SW480 (cell line): ENCODE results near the gene PAK1IP1.
A peak's percentile ranks its signal among the peaks of the same experiment; 100 is the strongest.
"Not testable (repeated sequence)": the region's sequence is repeated elsewhere in the genome, so short reads cannot be mapped to it uniquely, and the experiment has no call there.

Source experiments
- DNase-seq: peaks from one replicate; pipeline ENCODE4 v3.0.0-alpha.2; 2016; ENCODE audit warnings: low spot score

The PAK1IP1 gene

GRCh38 chr6:10692965-10693538 lies 1.7 kb upstream of the PAK1IP1 start:
- DNase-seq = no peak

DNA sequence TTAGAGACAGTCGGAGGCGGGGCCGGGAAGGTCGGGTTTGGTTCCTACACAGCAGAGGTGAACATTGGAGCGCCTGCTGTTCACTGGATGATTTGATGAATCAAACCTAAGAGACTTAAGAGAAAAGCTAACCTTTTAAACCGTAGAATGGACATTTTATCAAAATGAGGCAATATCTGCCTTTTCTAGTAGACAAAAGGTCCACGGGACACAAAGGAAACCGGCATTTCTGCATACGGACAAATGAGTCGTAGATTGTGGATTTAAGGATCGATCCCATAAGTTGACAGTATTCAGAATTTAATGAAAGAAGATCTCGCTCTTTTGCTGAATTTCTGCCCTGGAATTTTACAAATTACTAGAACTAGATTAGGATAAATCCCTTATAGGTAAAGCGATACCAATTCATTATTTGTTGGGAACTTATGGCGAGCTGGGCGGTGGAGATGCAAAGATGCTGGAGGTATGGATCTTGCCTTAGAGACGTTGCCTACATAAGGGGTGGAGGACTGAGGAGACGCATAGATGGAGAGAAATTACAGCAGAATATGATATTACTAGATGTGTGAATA lies 400 bp downstream of the PAK1IP1 start:
- DNase-seq = peak; percentile 8

DNA sequence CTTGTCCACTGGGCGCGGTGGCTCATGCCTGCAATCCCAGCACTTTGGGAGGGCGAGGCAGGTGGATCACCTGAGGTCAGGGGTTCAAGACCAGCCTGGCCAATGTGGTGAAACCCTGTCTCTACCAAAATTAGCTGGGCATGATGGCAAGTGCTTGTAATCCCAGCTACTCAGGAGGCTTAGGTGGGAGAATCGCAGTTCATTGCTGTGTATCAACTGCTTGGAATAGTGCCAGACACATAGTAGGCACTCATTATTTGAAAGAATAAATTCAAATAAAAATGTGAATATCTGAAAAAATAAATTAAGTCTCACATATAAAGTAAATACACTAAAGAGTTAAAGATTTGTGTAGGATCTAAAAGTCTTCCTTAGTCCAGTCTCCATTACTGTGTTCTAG lies 1.9 kb downstream of the PAK1IP1 start:
- no peak for DNase-seq

DNA sequence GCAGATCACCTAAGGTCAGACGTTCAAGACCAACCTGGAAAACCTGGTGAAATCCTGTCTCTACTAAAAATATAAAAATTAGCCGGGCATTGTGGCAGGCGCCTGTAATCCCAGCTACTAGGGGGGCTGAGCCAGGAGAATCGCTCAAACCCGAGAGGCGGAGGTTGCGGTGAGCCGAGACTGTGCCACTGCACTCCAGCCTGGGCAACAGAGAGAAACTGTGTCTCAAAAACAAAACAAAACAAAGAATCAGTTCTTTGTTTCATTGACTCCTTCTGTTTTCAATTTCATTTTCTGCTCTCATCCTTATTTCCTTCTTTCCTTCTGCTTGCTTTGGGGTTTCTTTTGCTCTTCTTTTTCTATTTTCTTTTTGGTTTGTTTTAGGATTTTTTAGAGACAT lies 19.2 kb downstream of the PAK1IP1 start:
- no peak for DNase-seq

- DNase-seq = peak; percentile 25
These were observed 24.7 kb downstream of the PAK1IP1 start for GRCh38 chr6:10719296-10719963.

DNA sequence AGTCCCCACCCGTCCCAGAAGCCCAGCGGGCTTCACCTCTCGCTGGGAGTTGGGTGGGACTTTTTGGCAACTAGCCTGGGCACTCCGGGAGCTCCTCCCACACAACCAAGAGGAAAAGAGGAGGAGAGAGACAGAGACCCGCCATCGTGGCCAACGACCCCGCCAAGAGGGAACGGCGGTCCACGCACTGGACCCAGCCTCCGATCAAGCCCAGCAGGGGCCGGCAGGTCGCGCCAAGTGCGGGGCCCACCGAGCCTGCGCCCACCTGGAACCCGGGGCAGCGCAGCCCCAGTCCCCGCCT lies 25.1 kb downstream of the PAK1IP1 start:
- no peak for DNase-seq

- DNase-seq = peak; percentile 4
These were observed 25.6 kb downstream of the PAK1IP1 start for GRCh38 chr6:10720265-10720959.

DNA sequence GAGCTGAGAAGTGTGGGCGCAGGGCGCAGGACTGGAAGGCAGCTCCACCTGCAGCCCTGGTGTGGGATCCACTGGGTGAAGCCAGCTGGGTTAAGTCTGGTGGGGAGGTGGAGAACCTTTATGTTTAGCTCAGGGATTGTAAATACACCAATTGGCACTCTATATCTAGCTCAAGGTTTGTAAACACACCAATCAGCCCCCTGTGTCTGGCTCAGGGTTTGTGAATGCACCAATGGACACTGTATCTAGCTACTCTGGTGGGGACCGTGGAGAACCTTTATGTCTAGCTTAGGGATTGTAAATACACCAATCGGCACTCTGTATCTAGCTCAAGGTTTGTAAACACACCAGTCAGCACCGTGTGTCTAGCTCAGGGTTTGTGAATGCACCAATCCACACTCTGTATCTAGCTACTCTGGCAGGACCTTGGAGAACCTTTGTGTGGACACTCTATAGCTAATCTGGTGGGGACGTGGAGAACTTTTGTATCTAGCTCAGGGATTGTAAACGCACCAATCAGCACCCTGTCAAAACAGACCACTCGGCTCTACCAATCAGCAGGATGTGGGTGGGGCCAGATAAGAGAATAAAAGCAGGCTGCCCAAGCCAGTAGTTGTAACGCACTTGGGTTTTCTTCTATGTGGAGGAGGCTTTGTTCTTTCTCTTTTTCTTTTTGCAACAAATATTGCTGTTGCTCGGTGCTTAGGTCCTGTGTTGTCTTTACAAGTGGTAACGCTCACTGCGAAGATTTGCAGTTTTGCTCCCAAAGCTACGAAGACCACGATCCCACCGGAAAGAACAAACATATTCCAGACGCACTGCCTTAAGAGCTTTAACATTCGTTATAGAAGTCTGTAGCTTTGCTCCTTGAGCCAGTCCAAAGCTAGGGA lies 26.4 kb downstream of the PAK1IP1 start:
- peak; percentile 21 for DNase-seq

DNA sequence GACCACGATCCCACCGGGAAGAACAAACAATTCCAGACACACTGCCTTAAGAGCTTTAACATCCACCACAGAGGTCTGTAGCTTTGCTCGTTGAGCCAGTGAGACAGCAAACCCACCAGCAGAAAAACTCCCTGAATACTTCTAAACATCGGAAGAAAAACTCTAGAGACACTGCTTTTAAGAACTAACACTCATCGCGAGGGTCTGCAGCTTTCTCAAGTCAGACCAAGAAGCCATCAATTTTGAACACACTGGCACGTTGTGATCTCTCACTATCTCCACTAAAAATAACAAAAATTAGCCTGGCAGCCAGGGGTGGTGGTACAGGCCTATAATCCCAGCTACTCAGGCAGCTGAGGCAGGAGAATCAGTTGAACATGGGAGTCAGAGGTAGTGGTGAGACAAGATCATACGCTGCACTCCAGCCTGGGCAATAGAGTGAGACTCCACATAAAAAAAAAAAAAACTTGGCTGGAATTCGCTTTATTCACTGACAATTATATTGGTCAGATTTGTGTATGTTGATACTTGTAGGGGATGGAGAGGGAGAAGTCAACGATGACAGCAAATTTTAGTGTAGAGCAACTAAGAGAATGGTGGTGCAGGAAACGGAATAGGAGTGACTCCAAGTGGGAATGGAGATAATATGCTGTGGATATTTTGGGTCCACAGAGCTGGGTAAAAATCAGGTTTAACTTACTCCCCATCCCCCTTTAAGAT lies 27.2 kb downstream of the PAK1IP1 start:
- DNase-seq = no peak

DNA sequence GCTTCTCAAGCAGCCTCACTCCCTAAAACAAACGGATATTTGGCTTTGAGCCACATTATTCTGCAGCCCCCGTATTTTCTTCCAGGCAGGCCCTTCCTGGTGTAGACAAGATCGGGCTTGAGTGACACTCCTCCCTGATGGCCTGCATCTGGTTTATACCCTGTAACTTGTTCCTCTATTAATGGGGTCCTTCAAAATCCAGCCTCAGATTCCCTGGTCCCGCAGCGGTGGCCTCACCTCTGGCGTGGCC lies 27.7 kb downstream of the PAK1IP1 start:
- no peak for DNase-seq

- DNase-seq = peak; percentile 96
These were observed 28.2 kb downstream of the PAK1IP1 start, which contains the start of gene TMEM14C for GRCh38 chr6:10722820-10723566. TSS of gene TMEM14C (plus strand) at chr6:10723070. CDS start at chr6:10724614, 1,544 bp downstream.

GRCh38 chr6:10723567-10723881 lies 28.8 kb downstream of the PAK1IP1 start:
- no peak for DNase-seq

DNA sequence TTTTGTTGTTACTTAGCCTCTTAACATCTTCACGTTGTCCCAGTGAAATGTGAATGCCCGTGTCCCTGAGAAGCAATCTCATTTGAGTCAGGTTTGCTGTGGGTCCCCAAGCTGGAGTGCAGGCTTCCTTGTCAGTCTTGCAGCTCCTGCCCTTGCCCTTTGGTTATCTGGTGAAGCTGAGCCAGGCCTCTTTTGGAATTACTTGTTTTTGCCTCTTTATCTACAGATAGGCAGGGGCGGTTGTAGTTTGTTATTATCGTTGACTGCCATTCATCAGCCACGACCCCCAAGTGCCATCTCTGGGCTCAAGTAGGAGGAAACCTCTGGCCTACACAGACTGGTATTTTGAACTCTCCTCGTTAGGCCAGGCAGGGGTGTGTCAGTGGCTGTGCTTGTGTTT lies 30.3 kb downstream of the PAK1IP1 start:
- no peak for DNase-seq

DNA sequence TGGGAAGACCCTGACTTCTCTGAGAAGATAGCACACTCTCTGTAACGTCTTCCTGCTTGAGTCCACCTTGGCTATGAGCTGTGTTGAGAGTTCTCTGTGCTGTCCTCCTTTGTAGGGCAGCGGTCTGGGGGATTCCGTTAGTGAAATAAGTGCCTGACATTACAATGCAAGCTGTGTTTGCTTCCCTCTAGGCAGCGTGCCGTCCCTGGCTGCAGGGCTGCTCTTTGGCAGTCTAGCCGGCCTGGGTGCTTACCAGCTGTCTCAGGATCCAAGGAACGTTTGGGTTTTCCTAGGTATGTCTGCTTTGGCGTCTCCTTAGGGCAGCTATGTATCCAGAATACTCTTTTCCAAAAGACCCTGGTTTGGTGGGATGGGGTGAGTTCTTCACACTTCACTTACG lies 30.9 kb downstream of the PAK1IP1 start:
- no peak for DNase-seq

DNA sequence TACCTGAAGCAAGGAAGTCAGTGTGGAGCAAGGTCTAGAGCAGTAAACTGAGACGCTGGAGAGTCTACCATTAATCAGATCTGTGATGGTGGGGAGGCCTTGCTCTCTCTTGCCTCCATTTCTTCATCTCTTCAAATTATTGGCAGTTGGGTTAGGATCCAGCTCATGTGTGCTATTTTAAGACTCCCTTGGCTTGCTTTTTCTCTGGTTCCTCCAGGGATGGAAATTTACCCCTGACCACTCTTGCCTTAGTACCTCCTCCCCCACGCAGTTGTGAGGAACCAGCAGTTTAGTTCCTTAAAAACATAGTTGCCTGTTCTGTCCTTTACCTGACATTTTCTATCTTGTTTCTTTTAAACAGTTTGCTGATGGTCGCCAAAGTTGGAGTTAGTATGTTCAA lies 35.5 kb downstream of the PAK1IP1 start:
- DNase-seq = no peak

- DNase-seq = peak; percentile 7
These were observed 38.5 kb downstream of the PAK1IP1 start for GRCh38 chr6:10733151-10733715.

GRCh38 chr6:10733863-10734262 lies 39.1 kb downstream of the PAK1IP1 start:
- DNase-seq = no peak

- DNase-seq = no peak
These were observed 42.0 kb downstream of the PAK1IP1 start for GRCh38 chr6:10736731-10737130.

DNA sequence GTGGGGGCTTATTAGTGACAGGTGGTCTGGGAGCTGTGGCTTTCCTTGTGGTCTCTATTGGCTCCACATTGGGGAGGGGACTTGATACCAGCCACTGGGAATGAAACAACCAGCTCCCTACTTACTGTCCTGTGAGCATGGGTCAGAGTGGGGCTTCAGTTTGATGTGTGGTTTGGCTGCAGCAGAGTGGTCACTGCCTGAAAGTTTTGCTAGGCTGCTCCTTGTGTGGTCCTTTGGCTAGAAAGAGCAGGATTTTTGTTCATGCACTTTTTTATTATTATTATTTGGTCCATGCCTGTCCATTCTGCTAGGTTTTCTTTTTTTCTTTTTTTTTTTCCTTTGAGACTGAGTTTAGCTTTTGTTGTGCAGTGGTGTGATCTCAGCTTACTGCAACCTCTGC lies 45.3 kb downstream of the PAK1IP1 start:
- DNase-seq = no peak

- DNase-seq = not testable (repeated sequence)
These were observed 46.9 kb downstream of the PAK1IP1 start for GRCh38 chr6:10741643-10742042.

GRCh38 chr6:10742251-10742650 lies 47.5 kb downstream of the PAK1IP1 start:
- DNase-seq = no peak
